Activated T-cell treated with anti-CD3 and anti-CD28 coated beads for 24 hours (primary cell): ENCODE results near the gene TREX2.

Experiments used
- DNase-seq: peaks from one replicate; pipeline ENCODE4 v3.0.0-alpha.2; 2020; ENCODE audit warnings: low read depth

The TREX2 gene, protein sequence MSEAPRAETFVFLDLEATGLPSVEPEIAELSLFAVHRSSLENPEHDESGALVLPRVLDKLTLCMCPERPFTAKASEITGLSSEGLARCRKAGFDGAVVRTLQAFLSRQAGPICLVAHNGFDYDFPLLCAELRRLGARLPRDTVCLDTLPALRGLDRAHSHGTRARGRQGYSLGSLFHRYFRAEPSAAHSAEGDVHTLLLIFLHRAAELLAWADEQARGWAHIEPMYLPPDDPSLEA

DNA sequence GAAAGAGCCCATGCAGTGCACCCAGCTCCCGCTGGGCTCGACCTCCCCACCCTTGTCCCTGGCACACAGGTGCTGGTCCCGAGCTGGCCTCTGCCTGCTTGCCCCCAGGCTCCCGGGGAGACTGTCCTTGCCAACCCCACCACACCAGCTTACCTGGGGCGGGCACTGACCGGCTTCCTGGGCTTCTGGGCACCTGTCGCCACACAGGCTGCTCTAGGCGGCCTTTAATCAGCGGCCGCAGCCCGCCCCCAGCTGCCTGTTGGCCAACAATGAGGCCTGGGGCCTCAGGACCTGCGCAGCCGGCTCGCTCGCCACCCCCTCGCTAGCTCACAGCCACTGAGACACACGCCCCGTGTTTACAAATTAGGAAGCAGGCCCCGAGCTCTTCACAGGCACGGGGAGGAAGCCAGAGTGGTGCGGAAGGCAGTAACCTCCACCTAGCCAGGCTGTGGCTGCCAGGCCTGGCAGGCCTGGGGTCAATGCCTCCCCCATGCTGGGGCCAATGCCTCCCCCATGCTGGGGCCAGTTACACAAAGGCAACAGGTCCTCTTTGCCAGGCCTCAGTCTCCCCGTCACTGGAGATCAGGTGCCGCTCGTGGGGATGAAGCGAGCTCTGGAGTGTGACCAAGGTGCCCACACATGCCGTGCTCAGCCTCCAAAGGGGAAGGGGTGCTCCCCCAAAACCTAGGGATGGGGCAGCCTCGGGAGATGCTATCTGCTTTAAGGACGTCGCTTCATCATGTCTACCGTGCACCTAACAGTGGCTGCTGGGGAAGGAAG, at the start of gene TREX2:
Gene TREX2 (minus strand): TSS at position 201 of the 780 bp plus-strand sequence. CDS start 626 bp downstream, outside the sequence.
- DNase-seq, result no peak

DNA sequence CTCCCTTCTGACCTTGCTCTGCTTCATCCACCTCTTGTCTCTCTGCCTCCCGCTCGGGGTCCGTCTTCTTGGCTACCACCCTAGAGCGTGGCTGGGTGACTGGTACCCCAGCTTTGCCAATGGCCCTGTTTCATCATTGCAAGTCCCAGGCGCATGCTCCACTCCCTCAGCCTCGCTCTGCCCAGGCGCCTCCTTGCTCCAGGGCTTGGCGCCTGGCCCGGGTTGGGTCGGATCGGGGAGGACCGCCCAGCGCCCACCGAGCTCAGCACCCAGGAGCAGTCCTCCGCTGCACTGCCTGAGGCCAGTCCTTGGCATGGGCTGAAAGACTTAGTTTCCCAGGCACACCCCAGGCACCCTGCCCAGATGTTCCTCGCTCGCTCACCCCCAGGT, 49.5 kb upstream of the TREX2 start:
- DNase-seq, result no peak

- DNase-seq, result no peak
Measured at GRCh38 chrX:153494541-153495361, 48.9 kb upstream of the TREX2 start, which contains the start of gene BGN. BGN (plus strand) TSS chrX:153494980; CDS start chrX:153504632, 9,652 bp downstream.

DNA sequence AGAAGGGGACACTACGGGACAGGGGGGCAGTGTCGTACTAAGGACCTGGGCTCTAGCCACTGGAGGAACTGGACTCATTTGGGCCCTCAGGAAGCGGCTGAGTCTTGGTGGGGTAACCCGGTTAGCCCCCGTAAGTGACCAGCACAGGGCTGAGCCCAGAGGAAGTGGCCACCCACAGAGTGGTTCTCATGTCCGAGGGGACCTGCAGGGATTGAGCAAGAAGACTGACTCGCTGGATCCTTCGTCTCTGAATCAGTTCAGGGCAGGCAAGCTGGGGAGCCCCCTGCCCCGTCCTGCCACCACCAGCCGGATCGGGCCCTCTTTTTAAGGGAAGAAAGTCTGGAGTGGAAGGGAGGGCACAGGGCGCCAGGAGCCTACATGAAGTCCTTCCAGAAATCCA, 48.2 kb upstream of the TREX2 start:
- no peak for DNase-seq

GRCh38 chrX:153493085-153493484, 47.2 kb upstream of the TREX2 start:
- DNase-seq, result no peak

GRCh38 chrX:153492543-153492942, 46.7 kb upstream of the TREX2 start:
- DNase-seq, result no peak

GRCh38 chrX:153491918-153492317, 46.1 kb upstream of the TREX2 start:
- no peak for DNase-seq

- no peak for DNase-seq
Measured at GRCh38 chrX:153491351-153491914, 45.6 kb upstream of the TREX2 start.

DNA sequence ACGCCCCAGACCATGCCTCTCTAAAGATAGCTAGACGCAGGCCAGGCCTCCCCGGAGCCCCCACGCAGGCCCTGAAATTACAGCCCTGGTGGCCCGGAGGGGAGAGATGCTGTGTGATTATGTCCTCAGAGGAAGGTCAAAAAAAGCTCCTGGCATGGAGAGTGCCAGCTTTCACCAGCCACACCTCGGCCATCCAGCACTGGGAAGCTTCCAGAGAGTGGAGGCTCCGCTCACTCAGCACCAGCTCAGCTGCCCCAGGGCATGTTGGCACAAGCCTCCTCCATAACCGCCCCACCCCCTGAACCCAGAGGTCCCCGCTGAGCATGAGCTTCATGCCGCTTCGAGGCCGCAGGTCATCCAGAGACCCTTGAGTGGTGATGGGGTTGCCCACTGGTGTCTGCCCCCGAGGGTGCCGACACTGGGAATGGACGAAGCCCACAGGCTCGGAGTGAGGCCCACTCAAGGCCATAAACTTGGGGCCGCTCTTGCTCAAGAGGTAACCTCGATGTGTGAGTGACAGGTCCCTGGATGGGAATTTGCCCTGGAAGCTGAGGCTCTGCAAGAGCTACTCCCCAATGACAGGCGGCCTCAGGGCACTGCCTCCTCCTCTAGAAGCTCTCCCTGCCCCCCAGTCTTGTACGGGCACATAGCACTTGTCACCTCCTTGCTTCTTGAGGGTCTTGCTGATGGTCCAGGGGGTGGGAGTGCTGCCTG, 44.5 kb upstream of the TREX2 start:
- no peak for DNase-seq

DNA sequence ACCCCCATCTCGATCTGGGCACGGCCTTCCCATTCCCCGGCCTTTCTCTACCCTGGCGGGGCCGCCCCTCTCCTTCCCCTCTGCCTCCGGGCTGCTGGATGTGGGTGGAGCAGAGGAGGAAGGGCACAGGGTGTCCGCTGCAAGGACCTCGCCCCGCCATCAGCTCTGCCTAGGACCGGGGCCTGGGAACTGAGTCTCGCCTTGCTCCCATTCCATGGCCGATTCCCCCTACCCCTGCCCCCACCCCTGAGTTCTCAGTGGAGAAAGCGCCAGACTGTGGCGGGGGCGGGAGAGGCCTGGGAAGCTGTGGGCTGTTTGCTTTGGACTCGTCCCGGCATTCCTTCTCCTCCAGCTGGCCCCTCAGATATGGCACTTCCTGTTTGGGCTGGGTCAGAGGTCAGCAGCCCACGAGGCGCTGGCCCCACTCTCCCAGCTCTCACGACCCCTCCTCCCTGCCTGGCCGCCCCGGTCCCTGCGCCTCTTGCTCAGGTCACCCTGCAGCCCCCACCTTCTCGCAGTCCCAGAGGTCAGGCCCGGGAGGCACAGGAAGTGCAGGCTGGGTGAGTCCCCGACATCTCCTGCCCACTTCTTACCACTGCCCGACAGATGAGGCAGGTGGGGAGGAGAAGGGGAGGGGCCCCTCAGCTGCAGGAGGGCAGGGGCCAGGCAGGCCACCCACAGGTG, 42.5 kb upstream of the TREX2 start:
- no peak for DNase-seq

- DNase-seq, result no peak
Measured at GRCh38 chrX:153487590-153488071, 41.8 kb upstream of the TREX2 start.

- DNase-seq, result no peak
Measured at GRCh38 chrX:153486171-153486570, 40.3 kb upstream of the TREX2 start.

- DNase-seq, result no peak
Measured at GRCh38 chrX:153485396-153486080, 39.7 kb upstream of the TREX2 start.

- no peak for DNase-seq
Measured at GRCh38 chrX:153482376-153483015, 36.6 kb upstream of the TREX2 start.

- no peak for DNase-seq
Measured at GRCh38 chrX:153481043-153481442, 35.2 kb upstream of the TREX2 start.

- no peak for DNase-seq
Measured at GRCh38 chrX:153478746-153479145, 32.9 kb upstream of the TREX2 start.

DNA sequence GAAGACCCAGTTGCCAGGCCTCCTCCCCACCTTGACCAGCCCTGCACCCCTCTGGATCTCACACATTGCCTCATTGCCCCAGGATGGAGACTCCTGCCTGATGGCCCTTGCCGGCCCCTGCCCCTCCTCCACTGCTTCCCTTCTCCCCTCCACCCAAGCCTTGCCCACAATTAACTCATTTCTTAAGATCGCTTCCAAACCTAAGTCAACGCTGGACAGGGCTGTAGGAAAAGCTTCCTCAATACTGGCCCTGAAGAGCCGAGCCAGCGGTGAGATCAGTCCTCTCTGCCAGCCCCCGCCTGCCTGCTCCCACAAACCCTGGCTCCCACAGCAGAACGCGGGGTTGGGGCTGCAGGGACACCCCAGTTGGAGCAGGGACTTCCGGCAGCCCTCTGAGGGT, 32.0 kb upstream of the TREX2 start:
- no peak for DNase-seq

DNA sequence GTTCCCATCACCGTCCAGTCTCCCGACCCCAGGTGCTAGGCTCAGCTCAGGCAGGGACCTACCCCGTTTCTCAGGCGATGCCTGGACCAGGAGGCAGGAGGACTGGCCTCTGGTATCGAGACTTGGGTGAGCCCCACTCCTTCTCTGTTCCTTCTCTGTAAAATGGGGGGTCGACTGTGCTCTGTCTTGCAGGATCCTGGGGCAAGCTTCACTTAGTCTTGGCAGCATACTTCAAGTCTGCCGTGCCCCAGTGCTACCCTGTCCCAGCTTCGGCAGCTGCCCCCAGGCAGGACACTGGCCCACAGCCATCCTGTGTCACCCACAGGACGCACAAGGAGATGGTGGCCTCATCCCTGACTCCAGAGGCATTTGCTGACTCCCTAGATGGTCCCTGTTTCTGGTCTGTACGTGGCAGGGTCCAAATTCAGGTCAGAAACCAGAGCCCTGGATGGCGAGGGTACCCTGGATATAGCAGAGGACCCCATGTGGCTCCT, 31.6 kb upstream of the TREX2 start:
- DNase-seq, result no peak

DNA sequence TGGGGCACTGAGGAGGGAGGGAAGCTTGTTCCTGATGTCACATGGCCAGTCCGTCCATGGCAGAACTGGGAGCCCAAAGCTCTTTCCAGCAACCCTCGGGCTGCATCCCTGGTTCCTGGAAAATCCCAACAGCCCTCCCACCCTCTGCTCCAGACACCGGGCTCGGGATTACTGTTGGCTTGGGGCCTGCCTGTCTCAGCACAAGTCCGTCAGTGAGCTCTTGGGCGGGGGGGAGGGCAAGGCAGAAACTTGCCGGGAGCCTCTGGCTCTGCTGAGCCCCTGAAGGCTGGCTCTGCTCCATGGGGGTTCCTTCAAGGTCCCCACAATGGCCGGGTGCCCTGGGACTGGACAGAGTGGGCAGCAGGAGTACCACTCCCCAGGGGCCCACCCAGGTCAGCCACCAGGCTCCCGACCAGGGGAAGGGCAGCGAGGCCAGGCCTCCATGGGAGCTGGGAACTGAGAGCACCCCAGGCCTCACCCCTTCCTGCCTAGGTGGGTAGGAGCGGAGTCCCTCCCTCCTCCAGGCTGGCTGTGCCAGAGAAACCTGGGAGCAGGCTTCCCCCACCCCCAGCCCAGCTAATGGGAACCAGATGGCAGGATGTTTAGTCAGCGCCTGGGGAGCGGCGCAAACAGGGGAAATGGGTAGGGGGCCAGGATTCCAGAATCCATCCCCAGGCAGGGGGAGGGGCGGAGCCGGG, 31.0 kb upstream of the TREX2 start:
- no peak for DNase-seq
